ENCODE data around the gene EPX. TPM values are rescaled to one million over a fixed set of nuclear protein-coding genes. Genes with fewer than 3 reads are reported as not detected.

Gene EPX
- total RNA-seq, 2 donors from 2014 or later: not detected

DNA sequence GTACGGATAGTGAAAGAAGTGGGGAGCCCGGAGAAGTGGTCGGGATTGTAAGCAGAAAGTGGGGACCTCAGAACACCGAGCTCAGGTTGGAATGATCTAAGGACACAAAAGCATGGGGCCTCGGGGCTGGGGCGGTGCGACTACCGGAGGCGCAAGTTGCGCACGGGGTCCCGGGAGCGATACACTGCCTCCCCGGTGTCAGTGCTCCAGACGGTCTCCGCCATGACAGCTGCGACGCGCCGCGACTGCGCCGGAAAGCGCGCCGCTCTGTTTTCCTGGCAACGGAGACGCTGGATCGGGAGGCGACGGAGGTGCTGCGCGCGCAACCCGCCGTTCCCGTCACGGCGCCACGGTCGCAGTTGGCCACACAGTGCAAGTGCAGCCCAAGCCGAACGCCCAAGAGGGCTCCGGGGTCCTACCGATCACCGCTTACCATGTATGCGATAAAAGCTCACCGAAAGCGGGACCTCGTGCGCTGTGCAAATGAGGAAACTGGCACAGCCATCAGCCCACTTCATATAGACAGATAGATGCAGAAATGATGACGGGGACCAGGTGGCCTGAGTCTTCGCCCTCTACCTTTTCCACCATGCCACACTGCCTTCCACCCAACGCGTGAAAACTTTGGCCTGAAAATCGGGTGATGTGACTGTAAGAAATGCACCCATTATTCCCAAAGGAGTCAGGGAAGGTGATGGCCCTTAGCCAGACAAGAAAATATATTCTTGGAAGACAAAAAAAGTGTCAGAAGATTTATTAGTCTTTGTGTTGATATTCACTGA, 26.7 kb downstream of the EPX start, which contains the start of gene MKS1:
MKS1 (minus strand) TSS at position 249 of the 782 bp plus-strand sequence; CDS start at position 224, 25 bp downstream.
- intact Hi-C loops (cut with DNase I): no loop called here

GRCh38 chr17:58219789-58220183, 27.3 kb downstream of the EPX start:
- DNase-seq (ENCODE audit: low spot score): no peak

More for the DNA sequence above, 26.7 kb downstream of the EPX start, which contains the start of gene MKS1:
- peak; percentile 99 for DNase-seq (ENCODE audit: low spot score)

GRCh38 chr17:58224315-58224714, 31.8 kb downstream of the EPX start:
- intact Hi-C loops (cut with DNase I): no loop called here
- no peak for DNase-seq (ENCODE audit: low spot score)

More at GRCh38 chr17:58219789-58220183, 27.3 kb downstream of the EPX start:
- intact Hi-C loops (cut with DNase I): no loop called here

DNA sequence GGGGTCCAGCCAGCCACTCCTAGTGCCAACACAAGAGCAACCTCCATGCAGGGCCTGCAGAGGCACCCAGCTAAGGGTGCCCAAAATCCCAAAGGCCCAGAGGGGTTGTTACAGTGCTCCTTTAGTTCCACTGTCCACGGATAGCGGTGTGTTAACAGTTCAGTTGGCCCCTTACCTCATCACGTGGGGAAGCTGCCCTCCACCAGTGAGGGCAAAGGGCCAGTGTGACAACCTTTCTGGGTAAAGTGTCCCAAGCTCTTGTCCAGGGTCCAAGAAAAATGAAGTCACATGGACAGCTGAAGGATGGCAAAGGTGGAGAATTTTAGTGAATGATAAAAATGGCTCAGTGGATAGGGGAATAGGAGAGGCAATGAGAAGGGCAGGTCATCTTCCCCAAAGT, 35.2 kb downstream of the EPX start:
- intact Hi-C loops (cut with DNase I): no loop called here
- DNase-seq (ENCODE audit: low spot score): no peak

- DNase-seq (ENCODE audit: low spot score): no peak
- intact Hi-C loops (cut with DNase I): no loop called here
These were observed 36.2 kb downstream of the EPX start for GRCh38 chr17:58228679-58229078.

DNA sequence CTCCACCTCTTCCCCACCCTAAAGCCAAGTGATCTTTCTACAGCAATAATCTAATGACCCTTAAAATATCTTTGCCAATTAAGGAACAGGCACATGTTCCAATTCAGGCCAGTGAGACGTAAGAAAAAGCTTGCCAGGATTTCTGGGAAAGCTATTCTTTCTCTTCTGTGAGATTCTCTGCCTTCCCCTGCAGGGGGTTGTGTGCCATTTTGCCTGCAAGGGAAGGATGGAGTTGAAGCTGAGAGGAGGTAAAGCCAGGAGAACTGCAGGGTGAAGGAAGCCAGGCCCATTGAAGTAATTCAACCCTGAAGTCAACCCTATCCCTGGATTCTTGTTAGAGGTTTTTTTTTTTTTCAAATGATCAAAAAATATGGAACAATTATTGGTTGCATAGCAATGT, 36.9 kb downstream of the EPX start:
- intact Hi-C loops (cut with DNase I): no loop called here
- DNase-seq (ENCODE audit: low spot score): no peak

- no peak for DNase-seq (ENCODE audit: low spot score)
- intact Hi-C loops (cut with DNase I): no loop called here
These were observed 37.4 kb downstream of the EPX start for GRCh38 chr17:58229881-58230280.

- no peak for DNase-seq (ENCODE audit: low spot score)
- intact Hi-C loops (cut with DNase I): no loop called here
These were observed 39.1 kb downstream of the EPX start for GRCh38 chr17:58231641-58232040.

DNA sequence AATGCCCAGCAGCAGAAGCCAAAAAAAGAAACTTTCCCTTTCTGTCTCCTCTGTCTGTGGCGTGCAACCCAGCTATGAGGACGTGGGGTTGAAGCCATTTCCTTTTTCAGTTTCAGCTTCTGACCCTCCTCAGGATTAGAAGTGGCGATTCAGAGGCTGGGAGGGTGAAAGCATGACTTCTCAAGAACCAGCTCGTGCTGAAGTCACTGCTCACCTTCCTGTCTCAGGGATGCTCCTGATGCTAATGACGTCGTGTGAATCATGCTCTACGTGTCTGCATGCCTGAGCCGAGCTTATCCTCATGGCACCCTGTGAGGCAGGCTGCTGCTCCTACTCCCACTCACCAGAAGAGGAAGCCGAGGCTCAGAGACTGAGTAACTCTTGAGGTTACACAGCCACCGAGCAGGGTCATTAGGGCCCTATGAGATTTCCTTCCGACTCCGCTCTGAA, 40.2 kb downstream of the EPX start:
- DNase-seq (ENCODE audit: low spot score): no peak
- intact Hi-C loops (cut with DNase I): no loop called here

DNA sequence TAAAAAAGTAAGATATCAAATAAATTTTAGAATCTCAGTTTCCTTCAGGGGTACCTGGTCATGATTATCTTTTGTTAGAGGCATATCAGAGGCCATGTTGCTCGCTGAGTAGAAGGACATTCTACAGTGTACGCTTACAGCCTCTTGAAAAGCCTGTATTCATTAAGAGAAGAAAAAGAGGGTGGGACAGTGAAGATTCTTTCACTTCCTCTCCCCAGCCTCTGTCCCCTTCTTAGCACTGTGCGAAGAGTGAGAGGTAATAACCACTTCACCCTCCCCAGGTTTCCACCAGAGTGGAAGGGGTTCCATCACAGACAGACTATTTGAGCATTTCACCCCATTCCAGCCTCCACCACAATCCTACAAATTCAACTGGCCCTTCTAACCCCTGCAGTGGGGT, 41.0 kb downstream of the EPX start:
- intact Hi-C loops (cut with DNase I): no loop called here
- no peak for DNase-seq (ENCODE audit: low spot score)

DNA sequence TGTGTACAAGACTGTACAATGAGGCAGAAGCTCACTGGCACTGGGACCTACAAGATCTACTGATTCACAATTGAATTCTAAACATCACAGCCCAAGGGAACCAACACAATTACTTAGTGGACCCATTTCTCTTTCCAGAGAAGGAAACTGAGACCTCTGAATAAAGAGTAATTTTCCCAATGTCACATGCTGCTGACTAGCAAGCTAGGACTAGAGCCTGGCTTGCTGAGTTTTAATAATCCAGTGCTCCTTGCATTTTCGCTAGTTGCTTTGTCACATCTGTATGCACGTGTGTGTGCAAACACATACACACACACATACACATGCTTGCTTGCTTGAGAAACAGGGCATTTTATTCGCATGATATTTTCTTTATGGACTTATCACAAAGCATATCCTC, 42.0 kb downstream of the EPX start:
- intact Hi-C loops (cut with DNase I): no loop called here

DNA sequence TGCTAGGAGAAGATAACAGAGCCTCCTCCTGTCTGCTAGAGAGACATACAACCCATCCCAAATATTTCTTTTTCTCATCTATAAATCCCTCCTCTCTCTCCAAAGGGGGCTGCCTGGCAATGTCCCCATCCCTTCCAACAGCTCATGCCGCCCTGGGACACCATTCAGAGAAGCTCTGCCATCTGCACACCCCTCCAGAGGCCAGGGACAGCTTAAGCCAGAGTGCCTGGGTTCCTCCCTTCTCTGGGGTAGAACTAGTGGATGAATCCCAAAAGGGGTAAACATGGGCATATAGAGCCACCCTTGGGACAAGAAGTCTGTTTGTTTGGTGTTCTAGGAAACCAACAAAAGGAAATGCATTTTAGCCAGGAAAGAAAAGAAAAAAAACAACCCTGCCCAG, 43.3 kb downstream of the EPX start:
- DNase-seq (ENCODE audit: low spot score): no peak
- intact Hi-C loops (cut with DNase I): no loop called here

More for the DNA sequence above, 42.0 kb downstream of the EPX start:
- DNase-seq (ENCODE audit: low spot score): no peak

- intact Hi-C loops (cut with DNase I): no loop called here
- DNase-seq (ENCODE audit: low spot score): no peak
These were observed 43.9 kb downstream of the EPX start for GRCh38 chr17:58236394-58236793.

DNA sequence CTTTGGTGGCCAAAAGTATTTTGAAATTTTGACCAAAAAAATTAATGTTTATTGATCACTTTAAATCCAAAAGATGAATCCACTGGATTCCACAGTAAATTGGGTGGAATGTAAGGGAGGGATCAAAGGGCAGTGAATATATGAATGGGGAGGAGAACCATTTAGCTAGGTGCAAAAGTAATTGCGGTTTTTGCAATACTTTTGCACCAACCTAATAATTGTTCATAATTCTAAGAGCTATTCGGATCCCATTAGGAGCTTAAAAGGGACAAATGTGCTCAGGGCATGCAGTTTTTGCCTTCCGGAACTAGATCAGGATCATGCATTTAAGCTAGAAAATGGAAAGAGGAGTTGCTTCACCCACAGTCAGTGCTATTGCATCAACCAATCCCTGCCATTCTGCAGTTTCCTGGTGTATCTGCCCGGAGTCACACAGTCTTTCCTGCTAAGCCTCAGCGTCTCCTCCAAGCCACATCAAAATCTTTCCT, 45.7 kb downstream of the EPX start, which contains the start of gene LPO:
LPO (plus strand) TSS at position 438 of the 488 bp plus-strand sequence. CDS start 4,396 bp downstream, outside the sequence.
- no peak for DNase-seq (ENCODE audit: low spot score)
- intact Hi-C loops (cut with DNase I): no loop called here

GRCh38 chr17:58239987-58240386, 47.5 kb downstream of the EPX start:
- no peak for DNase-seq (ENCODE audit: low spot score)

GRCh38 chr17:58242171-58242784, 49.8 kb downstream of the EPX start:
- DNase-seq (ENCODE audit: low spot score): no peak
- intact Hi-C loops (cut with DNase I): no loop called here

More at GRCh38 chr17:58239987-58240386, 47.5 kb downstream of the EPX start:
- intact Hi-C loops (cut with DNase I): no loop called here

DNA sequence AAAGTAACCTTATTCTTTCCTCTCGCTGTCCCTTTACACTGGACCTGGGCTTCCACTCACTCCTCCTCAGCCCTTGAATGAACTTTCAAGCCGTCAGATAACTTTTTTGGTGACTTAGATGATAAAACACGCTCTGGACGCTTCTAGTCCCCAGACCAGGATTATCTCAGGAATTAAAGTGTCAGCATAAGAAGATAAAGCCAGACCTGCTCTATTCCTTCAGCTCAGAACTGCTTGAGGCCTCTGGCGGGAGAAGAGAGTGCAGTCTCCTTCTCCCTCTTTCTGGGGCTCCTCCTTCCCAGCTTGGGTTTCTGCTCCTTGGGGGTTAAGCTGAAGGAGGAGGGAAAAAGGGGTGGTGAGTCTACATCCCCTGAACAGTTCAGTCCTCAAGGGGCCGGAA, 52.4 kb downstream of the EPX start:
- no peak for DNase-seq (ENCODE audit: low spot score)
- intact Hi-C loops (cut with DNase I): no loop called here

GRCh38 chr17:58245428-58246103, 53.0 kb downstream of the EPX start:
- intact Hi-C loops (cut with DNase I): no loop called here
- no peak for DNase-seq (ENCODE audit: low spot score)

DNA sequence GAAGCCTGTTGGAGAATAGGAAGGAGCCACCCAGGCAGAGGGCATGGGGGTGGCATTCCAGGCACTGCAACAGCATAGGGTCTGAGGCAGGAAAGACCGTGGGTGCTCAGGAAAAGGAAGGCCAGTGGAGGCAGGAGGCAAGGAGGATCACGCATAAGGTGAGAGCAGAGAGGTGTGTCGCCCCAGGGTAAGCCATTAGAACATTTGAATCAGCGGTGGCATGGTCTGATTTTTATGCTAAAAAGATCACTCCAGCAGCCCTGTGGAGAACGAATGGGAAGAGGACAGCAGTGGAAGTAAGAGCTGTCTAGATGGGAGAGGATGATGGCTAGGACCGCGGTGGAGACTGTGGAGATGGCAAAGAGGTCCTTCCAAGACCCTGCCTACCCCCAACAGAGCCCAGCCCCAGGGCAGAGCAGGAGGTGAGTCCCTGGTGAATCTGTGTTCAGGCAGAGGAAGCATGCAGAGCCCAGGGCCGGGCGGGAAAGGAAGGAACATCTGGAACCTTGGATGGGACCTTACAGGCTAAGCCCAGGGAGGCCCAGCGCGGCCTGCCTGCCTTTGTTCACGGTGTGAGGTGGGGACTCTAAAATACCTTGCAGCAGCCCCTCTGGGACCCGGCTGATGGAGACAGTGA, 53.7 kb downstream of the EPX start:
- intact Hi-C loops (cut with DNase I): no loop called here
- DNase-seq (ENCODE audit: low spot score): peak; percentile 69

Data from posterior vena cava (tissue), 2 donors.